ENCODE results near the gene ARID3A. TPM values are rescaled to one million over a fixed set of nuclear protein-coding genes. Genes with fewer than 3 reads are reported as not detected.

The ARID3A gene
- total RNA-seq, 2 experiments from 2014 or later = 9.9 to 21.6 TPM

- intact Hi-C loops (cut with micrococcal nuclease; ENCODE audit: unreplicated experiment) = no loop called here
- peaks cover 10% of the 10 kb centered on the region for H4K20me1 ChIP-seq (ENCODE audit: insufficient read depth, low read length)
- H3K79me2 ChIP-seq (ENCODE audit: insufficient read depth, low read depth, low read length) = peaks cover 47% of the 10 kb centered on the region
- TF ChIP-seq EZH2phosphoT487 (IDR thresholded peaks at IDR 0.05; ENCODE audit: borderline replicate concordance, low read depth, low read length) = no peak
- TF ChIP-seq CTCF (conservative IDR thresholded peaks at IDR 0.05; ENCODE audit: low read length) = no peak
- H3K27ac ChIP-seq (ENCODE audit: low read depth, low read length, poor library complexity, severe bottlenecking) = no peak overlapping the region
- H3K4me2 ChIP-seq (ENCODE audit: low read length) = no peak overlapping the region
- ChIA-PET POLR2A (no interaction called here), CTCF (ENCODE audit: unreplicated experiment) (no interaction called here)
- no peak for DNase-seq (ENCODE audit: low spot score)
- H3K9me2 ChIP-seq (ENCODE audit: insufficient read depth, low read length) = no peaks in the 10 kb centered on the region
- peaks cover 31% of the 10 kb centered on the region for H3K4me1 ChIP-seq (ENCODE audit: insufficient read depth, low read length, poor library complexity, severe bottlenecking)
- no peak overlapping the region for H2AFZ ChIP-seq (ENCODE audit: low read length)
- peaks cover 89% of the 10 kb centered on the region for H3K36me3 ChIP-seq (ENCODE audit: insufficient read depth, low read length)
- no peaks in the 10 kb centered on the region for H3K9me3 ChIP-seq (ENCODE audit: low read length)
- no peak overlapping the region for H3K4me3 ChIP-seq (ENCODE audit: low read depth, low read length, poor library complexity, severe bottlenecking)
- no TSS peak for BruUV-seq (replicated peaks)
Measured at GRCh38 chr19:1014161-1015060, 88.6 kb downstream of the ARID3A start.

GRCh38 chr19:1015061-1015781 is 89.4 kb downstream of the ARID3A start:
- Histone ChIP-seq H3K36me3 (ENCODE audit: insufficient read depth, low read length) (peaks cover 86% of the 10 kb centered on the region), H3K9me2 (ENCODE audit: insufficient read depth, low read length) (no peaks in the 10 kb centered on the region), H4K20me1 (ENCODE audit: insufficient read depth, low read length) (peaks cover 10% of the 10 kb centered on the region), H3K27ac (ENCODE audit: low read depth, low read length, poor library complexity, severe bottlenecking) (no peak overlapping the region), H3K4me1 (ENCODE audit: insufficient read depth, low read length, poor library complexity, severe bottlenecking) (peaks cover 32% of the 10 kb centered on the region), H2AFZ (ENCODE audit: low read length) (no peak overlapping the region), H3K9me3 (ENCODE audit: low read length) (no peaks in the 10 kb centered on the region), H3K4me2 (ENCODE audit: low read length) (no peak overlapping the region), H3K4me3 (ENCODE audit: low read depth, low read length, poor library complexity, severe bottlenecking) (no peak overlapping the region), H3K79me2 (ENCODE audit: insufficient read depth, low read depth, low read length) (peaks cover 55% of the 10 kb centered on the region)
- no peak for DNase-seq (ENCODE audit: low spot score)
- BruUV-seq (replicated peaks) = no TSS peak
- POLR2A ChIA-PET = interaction anchor here (0.7 kb wide), 1 partner anchor 24 kb away, joined by 4 read pairs; no protein-coding TSS in a partner anchor
- intact Hi-C loops (cut with micrococcal nuclease; ENCODE audit: unreplicated experiment) = no loop called here
- CTCF ChIA-PET (ENCODE audit: unreplicated experiment) = no interaction called here
- TF ChIP-seq EZH2phosphoT487 (IDR thresholded peaks at IDR 0.05; ENCODE audit: borderline replicate concordance, low read depth, low read length) = no peak
- TF ChIP-seq CTCF (conservative IDR thresholded peaks at IDR 0.05; ENCODE audit: low read length) = no peak
